Mesendoderm (in vitro differentiated cells): ENCODE results near the gene SEMA3B.
A peak's percentile ranks its signal among the peaks of the same experiment; 100 is the strongest.
"Not testable (repeated sequence)": the region's sequence is repeated elsewhere in the genome, so short reads cannot be mapped to it uniquely, and the experiment has no call there.

Source experiments
- DNase-seq: peaks from one replicate; pipeline ENCODE4 v3.0.0; 2013
- H2AK5ac ChIP-seq: 2 replicates; pipeline ENCODE4 v1.6.1; 2013; ENCODE audit warnings: low read length, inconsistent platforms
- H2BK120ac ChIP-seq: 2 replicates; pipeline ENCODE4 v1.6.1; 2013; ENCODE audit warnings: low read depth, mild to moderate bottlenecking, low read length, moderate library complexity, mixed read lengths
- H2BK15ac ChIP-seq: replicated peaks from 2 replicates; pipeline ENCODE4 v1.6.1; 2013; ENCODE audit warnings: low read depth, mild to moderate bottlenecking, moderate library complexity
- H2BK5ac ChIP-seq: 2 replicates; pipeline ENCODE4 v1.6.1; 2013; ENCODE audit warnings: low read length, inconsistent platforms
- H3K18ac ChIP-seq: 2 replicates; pipeline ENCODE4 v1.6.1; 2013; ENCODE audit warnings: mild to moderate bottlenecking, low read length, mixed read lengths
- H3K23ac ChIP-seq: one replicate; pipeline ENCODE4 v1.6.1; 2013; ENCODE audit warnings: low read length
- H3K27ac ChIP-seq: 2 replicates; pipeline ENCODE4 v1.5.1; 2013; ENCODE audit warnings: low read depth, mild to moderate bottlenecking, inconsistent platforms, low read length, moderate library complexity
- H3K27me3 ChIP-seq: 2 replicates; pipeline ENCODE4 v1.6.1; 2013; ENCODE audit warnings: low read length, control low read depth, mild to moderate bottlenecking, inconsistent platforms; ENCODE audit not compliant: insufficient read depth, poor library complexity
- H3K36me3 ChIP-seq: 2 replicates; pipeline ENCODE4 v1.6.1; 2013; ENCODE audit warnings: low read length, inconsistent platforms; ENCODE audit not compliant: control insufficient read depth, insufficient read depth
- H3K4ac ChIP-seq: one replicate; pipeline ENCODE4 v1.6.1; 2013; ENCODE audit warnings: low read depth, mild to moderate bottlenecking, low read length, moderate library complexity
- H3K4me1 ChIP-seq: 2 replicates; pipeline ENCODE4 v1.6.1; 2013; ENCODE audit warnings: low read depth, low read length, inconsistent platforms; ENCODE audit not compliant: control insufficient read depth
- H3K4me2 ChIP-seq: 2 replicates; pipeline ENCODE4 v1.6.1; 2013; ENCODE audit warnings: low read length
- H3K4me3 ChIP-seq: 2 replicates; pipeline ENCODE4 v1.5.1; 2013; ENCODE audit warnings: mild to moderate bottlenecking, low read length
- H3K56ac ChIP-seq: one replicate; pipeline ENCODE4 v1.6.1; 2013; ENCODE audit warnings: low read length
- H3K79me1 ChIP-seq: 2 replicates; pipeline ENCODE4 v1.6.1; 2013; ENCODE audit warnings: low read length, inconsistent platforms
- H3K79me2 ChIP-seq: 2 replicates; pipeline ENCODE4 v1.6.1; 2013; ENCODE audit warnings: mild to moderate bottlenecking, low read length; ENCODE audit not compliant: control insufficient read depth, insufficient read depth
- H3K9ac ChIP-seq: 2 replicates; pipeline ENCODE4 v1.6.1; 2013; ENCODE audit warnings: low read length, inconsistent platforms
- H4K5ac ChIP-seq: one replicate; pipeline ENCODE4 v1.6.1; 2013; ENCODE audit warnings: low read length
- H4K8ac ChIP-seq: one replicate; pipeline ENCODE4 v1.6.1; 2013; ENCODE audit warnings: low read depth, mild to moderate bottlenecking, control low read depth, low read length, moderate library complexity
- whole genome bisulfite sequencing: extraction: QIAGEN DNeasy Blood & Tissue Kit; methylation state at CpG from one replicate; pipeline ENCODE4 v1.1.7; 2013; ENCODE audit warnings: low lambda C conversion rate, missing lambda C conversion rate; ENCODE audit not compliant: insufficient coverage; ENCODE audit errors: extremely low coverage; 5-methylcytosine and 5-hydroxymethylcytosine counted together

SEMA3B gene

GRCh38 chr3:50271314-50271936 is 2.5 kb downstream of the SEMA3B start:
- H2BK15ac ChIP-seq: no peak overlapping the region
- peak overlapping the region; percentile 62 for H3K56ac ChIP-seq
- H4K8ac ChIP-seq: no peak overlapping the region
- no peak overlapping the region for H3K18ac ChIP-seq
- no CpG with 5 or more reads among the region's 10 CpGs for WGBS
- H3K4me3 ChIP-seq: no peak overlapping the region
- H3K4me1 ChIP-seq: peaks cover 8% of the 10 kb centered on the region
- no peak overlapping the region for H3K4ac ChIP-seq
- H2AK5ac ChIP-seq: no peak overlapping the region
- peaks cover 10% of the 10 kb centered on the region for H3K27me3 ChIP-seq
- no peaks in the 10 kb centered on the region for H3K36me3 ChIP-seq
- no peak overlapping the region for H3K27ac ChIP-seq
- H3K79me1 ChIP-seq: no peaks in the 10 kb centered on the region
- H2BK5ac ChIP-seq: no peak overlapping the region
- DNase-seq: peak; percentile 80
- H3K4me2 ChIP-seq: no peak overlapping the region
- no peak overlapping the region for H4K5ac ChIP-seq
- H3K9ac ChIP-seq: no peak overlapping the region
- H3K23ac ChIP-seq: no peak overlapping the region
- no peak overlapping the region for H2BK120ac ChIP-seq
- no peaks in the 10 kb centered on the region for H3K79me2 ChIP-seq

GRCh38 chr3:50272538-50272910 is 3.6 kb downstream of the SEMA3B start:
- H3K27me3 ChIP-seq: peaks cover 11% of the 10 kb centered on the region
- not testable (repeated sequence) for H3K56ac ChIP-seq, H2BK15ac ChIP-seq, H2BK5ac ChIP-seq, H3K9ac ChIP-seq, H2BK120ac ChIP-seq, H3K18ac ChIP-seq, H3K36me3 ChIP-seq, H4K8ac ChIP-seq, H3K23ac ChIP-seq, H3K27ac ChIP-seq, H4K5ac ChIP-seq, H3K79me2 ChIP-seq, H3K4me2 ChIP-seq, H3K4me3 ChIP-seq, H3K79me1 ChIP-seq, DNase-seq, H3K4ac ChIP-seq, H2AK5ac ChIP-seq, H3K4me1 ChIP-seq
- WGBS: no CpG with 5 or more reads among the region's 10 CpGs

GRCh38 chr3:50272911-50273688 is 4.2 kb downstream of the SEMA3B start:
- H3K18ac ChIP-seq: no peak overlapping the region
- H4K5ac ChIP-seq: no peak overlapping the region
- H3K4me2 ChIP-seq: peak overlapping the region; percentile 21
- H3K36me3 ChIP-seq: no peaks in the 10 kb centered on the region
- H3K4me1 ChIP-seq: peaks cover 3% of the 10 kb centered on the region
- H3K79me2 ChIP-seq: no peaks in the 10 kb centered on the region
- H2BK5ac ChIP-seq: no peak overlapping the region
- H3K27ac ChIP-seq: no peak overlapping the region
- peak; percentile 79 for DNase-seq
- no peak overlapping the region for H2BK15ac ChIP-seq
- H4K8ac ChIP-seq: no peak overlapping the region
- no peak overlapping the region for H3K4ac ChIP-seq
- H3K79me1 ChIP-seq: no peaks in the 10 kb centered on the region
- no CpG with 5 or more reads among the region's 61 CpGs for WGBS
- H2AK5ac ChIP-seq: no peak overlapping the region
- no peak overlapping the region for H3K23ac ChIP-seq
- no peak overlapping the region for H3K4me3 ChIP-seq
- peaks cover 11% of the 10 kb centered on the region for H3K27me3 ChIP-seq
- H3K9ac ChIP-seq: peak overlapping the region; percentile 68
- H3K56ac ChIP-seq: peak overlapping the region; percentile 88
- H2BK120ac ChIP-seq: no peak overlapping the region

- Histone ChIP-seq H3K4ac (no peak overlapping the region), H3K36me3 (no peaks in the 10 kb centered on the region), H2BK5ac (no peak overlapping the region), H4K8ac (no peak overlapping the region), H3K4me2 (no peak overlapping the region), H3K27me3 (peaks cover 11% of the 10 kb centered on the region), H3K56ac (peak overlapping the region; percentile 25), H3K4me3 (no peak overlapping the region), H3K27ac (no peak overlapping the region), H3K79me1 (no peaks in the 10 kb centered on the region), H3K18ac (no peak overlapping the region), H4K5ac (no peak overlapping the region), H3K23ac (no peak overlapping the region), H2AK5ac (no peak overlapping the region), H3K9ac (no peak overlapping the region), H2BK15ac (no peak overlapping the region), H3K4me1 (peaks cover 3% of the 10 kb centered on the region), H3K79me2 (no peaks in the 10 kb centered on the region), H2BK120ac (no peak overlapping the region)
- no peak for DNase-seq
- WGBS: no CpG with 5 or more reads among the region's 31 CpGs
These were observed 4.7 kb downstream of the SEMA3B start for GRCh38 chr3:50273689-50274065.

GRCh38 chr3:50274371-50275104 is 5.6 kb downstream of the SEMA3B start:
- no peak overlapping the region for H2BK5ac ChIP-seq
- no peak overlapping the region for H3K4ac ChIP-seq
- H3K79me2 ChIP-seq: no peaks in the 10 kb centered on the region
- H4K5ac ChIP-seq: no peak overlapping the region
- no CpG with 5 or more reads among the region's 26 CpGs for WGBS
- H3K27ac ChIP-seq: no peak overlapping the region
- H3K4me2 ChIP-seq: no peak overlapping the region
- no peak overlapping the region for H2BK15ac ChIP-seq
- H2BK120ac ChIP-seq: no peak overlapping the region
- no peak overlapping the region for H3K9ac ChIP-seq
- no peak overlapping the region for H2AK5ac ChIP-seq
- DNase-seq: peak; percentile 90
- H3K79me1 ChIP-seq: no peaks in the 10 kb centered on the region
- no peak overlapping the region for H4K8ac ChIP-seq
- H3K18ac ChIP-seq: no peak overlapping the region
- no peak overlapping the region for H3K56ac ChIP-seq
- peaks cover 3% of the 10 kb centered on the region for H3K4me1 ChIP-seq
- H3K23ac ChIP-seq: no peak overlapping the region
- H3K27me3 ChIP-seq: peaks cover 11% of the 10 kb centered on the region
- no peak overlapping the region for H3K4me3 ChIP-seq
- no peaks in the 10 kb centered on the region for H3K36me3 ChIP-seq
